NCI-H146 treated with DMSO at 0.1 percent for 48 hours (cell line): ENCODE measurements around the gene UNC13D.
"Not testable (repeated sequence)": the region's sequence is repeated elsewhere in the genome, so short reads cannot be mapped to it uniquely, and the experiment has no call there.

Experiments
- DNase-seq: peaks from one replicate; lab custom pipeline; 2025; ENCODE audit not compliant: unreplicated experiment; lab: John Stamatoyannopoulos, UW

UNC13D gene

DNA sequence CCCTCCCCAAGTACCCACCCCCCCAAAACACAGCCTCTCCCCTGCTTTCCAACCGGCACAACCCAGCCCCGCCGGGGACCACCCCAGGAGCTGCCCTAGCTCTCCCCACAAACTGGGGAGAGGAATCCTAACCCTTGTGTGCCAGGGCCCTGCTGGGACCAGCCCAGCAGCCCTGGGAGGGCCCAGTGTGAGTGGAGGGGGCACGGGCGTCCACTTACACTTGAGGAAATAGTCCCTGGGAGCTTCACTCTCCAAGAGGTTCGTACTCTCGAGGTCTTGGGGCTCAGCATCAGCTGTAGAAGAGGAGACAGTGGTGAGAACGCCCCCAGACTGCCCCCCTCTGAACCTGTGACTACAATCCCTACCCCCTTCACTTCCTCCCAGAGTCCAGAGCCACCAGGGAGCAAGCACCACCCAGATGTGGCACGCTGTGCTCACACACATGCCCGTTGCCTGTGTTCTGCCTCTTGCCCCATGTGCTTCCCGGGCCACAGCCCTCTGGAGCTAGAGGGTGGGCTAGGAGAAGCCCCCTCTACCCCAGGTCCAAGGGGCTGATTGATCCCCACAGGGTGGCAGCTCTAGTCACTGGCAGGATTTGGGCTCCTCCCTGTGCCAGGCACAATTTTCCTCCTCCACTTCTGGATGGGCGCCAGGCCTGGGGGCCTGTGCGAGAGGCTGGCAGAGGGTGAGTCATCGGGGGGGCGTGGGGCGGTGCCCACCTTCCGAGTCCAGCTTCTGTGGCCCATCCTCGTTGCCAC, 31.2 kb upstream of the UNC13D start:
- DNase-seq: no peak

- no peak for DNase-seq
Measured at GRCh38 chr17:75874323-75875181, 30.3 kb upstream of the UNC13D start.

- no peak for DNase-seq
Measured at GRCh38 chr17:75873587-75874322, 29.6 kb upstream of the UNC13D start.

DNA sequence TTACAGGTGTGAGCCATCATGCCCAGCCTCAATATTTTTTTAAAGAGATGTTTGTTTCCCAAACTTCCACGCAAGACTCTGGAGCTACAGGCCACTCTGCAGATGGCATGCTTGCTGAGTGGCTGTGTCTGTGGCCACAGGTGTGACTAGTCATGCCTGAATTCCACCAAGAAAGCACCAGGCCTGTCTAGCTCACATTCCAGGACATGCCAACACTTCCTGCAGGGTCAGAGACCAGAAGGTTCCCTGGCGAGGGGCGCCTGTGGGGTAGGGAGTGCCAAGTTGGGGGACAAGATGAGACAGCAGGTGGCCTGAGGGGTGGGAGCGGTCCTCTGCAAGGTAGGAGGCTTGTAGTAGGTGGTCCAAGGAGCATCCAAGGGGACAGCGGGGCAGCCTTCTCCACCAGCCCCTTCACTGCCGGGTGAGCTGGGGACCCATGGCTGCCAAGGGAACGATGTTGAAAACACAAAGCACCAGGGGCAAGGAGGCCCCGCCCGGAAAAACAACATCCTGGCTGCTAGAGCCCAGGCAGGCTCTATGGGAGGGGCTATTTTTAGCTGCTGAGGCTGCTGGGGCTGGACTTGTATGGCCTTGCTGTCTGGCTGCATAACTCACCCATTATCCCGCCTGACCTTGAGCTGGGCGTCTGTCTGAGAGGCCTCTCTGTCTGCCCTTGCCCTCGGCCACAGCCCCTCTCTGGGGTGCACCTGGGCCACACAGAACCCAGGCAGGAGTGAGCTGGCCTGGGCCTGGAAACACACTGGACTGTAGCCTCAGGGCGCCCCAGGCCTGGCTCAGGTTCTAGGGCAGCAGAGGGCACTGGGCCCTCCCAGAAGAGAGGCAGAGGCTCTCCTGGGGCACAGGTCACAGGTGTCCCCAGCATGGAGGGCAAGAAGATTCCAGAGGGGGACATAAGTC, 28.5 kb upstream of the UNC13D start:
- DNase-seq: peak; percentile 5

- DNase-seq: not testable (repeated sequence)
Measured at GRCh38 chr17:75870228-75870627, 26.0 kb upstream of the UNC13D start.

DNA sequence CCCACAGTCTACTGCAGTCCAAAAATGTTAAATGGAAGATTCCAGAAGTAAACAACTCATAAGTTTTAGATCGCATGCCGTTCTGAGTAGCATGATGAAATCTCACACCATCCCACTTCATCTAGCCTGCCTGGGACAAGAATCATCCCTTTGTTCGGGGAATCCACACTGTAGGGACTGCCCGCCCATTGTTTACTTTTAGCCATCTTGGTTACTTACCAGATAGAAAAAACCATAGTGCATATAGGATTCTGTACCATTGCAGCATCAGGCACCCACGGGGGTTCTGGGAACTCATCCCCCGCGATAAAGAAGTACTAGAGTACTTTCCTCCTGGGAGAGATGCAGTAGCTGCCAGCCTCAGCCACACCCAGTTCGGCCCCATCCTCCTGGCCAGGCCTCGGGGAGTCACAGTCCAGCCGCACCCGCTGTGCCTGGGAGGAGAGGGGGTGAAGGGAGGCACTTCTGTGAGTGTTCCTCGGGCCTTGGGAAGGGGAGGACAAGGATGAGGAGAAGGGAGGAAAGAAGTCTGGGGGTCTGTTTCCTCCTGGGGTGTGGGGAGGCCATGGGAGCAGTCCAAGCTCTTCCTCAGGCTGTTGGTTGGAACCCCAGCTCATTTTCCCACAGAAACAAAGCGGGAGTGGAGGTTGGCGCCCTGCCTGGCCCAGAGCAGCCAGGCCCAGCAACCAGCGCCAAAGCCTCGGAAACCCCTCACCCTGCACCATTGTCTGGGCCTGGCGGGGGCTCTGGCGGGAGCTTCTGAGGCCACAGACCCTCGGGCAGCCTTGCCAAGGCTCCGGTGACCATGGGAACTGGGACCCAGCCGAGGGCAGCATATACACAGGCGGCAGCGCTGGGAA, 25.3 kb upstream of the UNC13D start:
- DNase-seq: no peak

- DNase-seq: not testable (repeated sequence)
Measured at GRCh38 chr17:75868730-75869281, 24.6 kb upstream of the UNC13D start.

GRCh38 chr17:75865404-75866188, 21.4 kb upstream of the UNC13D start:
- DNase-seq: not testable (repeated sequence)

DNA sequence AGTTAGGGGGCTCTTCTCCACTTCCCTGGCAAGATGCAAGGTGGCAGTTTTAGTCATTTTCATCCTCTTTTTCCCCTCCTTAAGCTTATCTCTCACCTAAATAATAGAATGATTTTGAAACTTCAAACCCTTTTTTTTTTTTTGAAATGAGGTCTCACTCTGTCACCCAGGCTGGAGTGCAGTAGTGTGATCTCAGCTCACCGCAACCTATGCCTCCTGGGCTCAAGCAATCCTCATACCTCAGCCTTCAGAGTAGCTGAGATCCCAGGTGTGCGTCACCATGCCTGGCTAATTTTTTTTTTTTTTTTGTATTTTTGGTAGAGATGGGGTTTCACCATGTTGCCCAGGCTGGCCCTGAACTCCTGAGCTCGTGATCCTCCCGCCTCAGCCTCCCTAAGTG, 20.7 kb upstream of the UNC13D start:
- not testable (repeated sequence) for DNase-seq

- DNase-seq: no peak
Measured at GRCh38 chr17:75864448-75864871, 20.3 kb upstream of the UNC13D start.

DNA sequence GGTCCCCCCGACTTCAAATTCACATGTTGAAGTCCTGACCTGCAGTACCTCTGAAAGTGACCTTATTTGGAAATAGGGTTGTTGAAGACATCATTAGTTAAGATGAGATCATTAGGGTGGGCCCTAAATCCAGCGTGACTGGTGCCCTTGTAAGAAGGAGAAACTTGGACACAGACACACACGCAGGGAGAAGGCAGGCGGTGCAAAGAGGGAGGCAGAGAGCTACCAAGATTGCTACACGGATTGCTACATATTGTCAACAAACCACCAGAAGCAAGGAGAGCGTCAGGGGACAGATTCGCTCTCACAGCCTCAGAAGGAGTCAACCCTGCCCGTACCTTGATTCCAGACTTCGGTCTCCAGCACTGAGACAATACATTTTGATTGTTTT, 17.7 kb upstream of the UNC13D start:
- no peak for DNase-seq

GRCh38 chr17:75859358-75859757, 15.2 kb upstream of the UNC13D start:
- not testable (repeated sequence) for DNase-seq

DNA sequence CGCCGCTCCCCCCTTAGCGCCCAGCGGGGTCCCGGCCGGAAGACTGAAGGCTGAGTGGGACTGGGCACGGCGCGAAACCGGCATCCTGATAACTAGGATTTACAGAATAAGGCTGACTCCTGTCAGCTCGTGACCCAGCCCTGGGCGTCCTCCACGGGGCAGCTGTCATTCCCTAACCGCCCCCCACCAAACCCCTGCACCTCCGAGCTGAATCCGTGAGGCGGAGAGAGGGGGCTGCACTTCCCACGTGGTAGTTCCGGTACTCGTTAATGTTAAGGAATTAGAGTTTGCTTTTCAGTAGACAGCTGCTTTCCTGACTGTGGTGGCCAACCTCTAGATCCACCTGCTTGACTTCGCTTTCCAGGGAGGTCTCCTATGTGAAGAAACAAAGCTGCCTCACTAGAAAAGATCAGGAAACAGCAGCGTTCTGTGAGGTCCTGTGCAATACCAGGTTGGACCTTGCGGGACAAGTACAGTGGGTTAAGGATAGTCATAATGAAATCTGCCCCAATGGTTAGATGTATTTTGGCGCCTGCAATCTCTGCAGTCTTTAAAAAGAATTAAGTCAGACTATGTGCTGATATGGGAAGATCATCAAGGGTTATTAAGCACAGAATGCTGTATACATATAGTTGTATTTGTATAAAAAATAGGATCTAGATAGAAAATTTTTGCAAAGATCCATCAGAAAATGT, 12.0 kb upstream of the UNC13D start:
- DNase-seq: peak; percentile 40

DNA sequence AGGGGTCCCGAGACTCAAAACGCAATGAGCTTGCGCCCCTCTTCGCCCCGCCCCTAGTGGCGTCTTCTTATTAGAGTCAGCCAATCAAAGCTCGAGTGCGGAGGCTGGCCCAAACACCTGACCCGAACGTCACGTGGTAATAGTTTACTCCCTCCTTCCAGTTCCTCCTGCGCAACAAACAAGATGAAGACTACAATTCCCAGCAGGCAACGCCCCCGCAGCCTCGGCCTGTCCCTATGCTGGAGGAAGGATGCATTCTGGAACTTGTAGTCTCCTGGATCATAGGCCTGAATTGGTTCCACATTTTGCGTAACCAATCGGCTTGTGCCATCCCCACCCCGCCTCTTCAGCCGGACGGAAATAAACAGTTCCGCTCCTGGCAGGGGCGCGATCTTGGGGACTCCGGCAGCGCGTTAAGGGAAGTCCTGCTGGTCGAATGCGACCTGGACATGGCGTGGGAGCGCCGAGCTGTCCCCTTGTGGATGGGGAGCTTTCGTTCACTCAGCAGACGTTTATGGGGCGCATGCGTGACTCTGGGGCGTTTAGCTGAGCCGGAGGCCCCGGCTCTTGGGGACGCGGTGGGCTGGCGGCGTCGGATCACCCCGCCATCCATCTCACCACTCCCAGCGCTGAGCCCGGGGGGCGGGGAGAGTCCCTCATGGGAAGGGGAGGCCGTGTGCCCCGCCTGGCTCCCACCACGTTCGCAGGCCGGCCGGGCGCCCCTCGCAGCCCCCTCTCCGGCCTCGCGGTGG, 11.3 kb upstream of the UNC13D start, which contains the start of gene WBP2:
TSS of gene WBP2 (minus strand) at position 26 of the 752 bp plus-strand sequence. CDS start 38 bp downstream, outside the sequence.
- DNase-seq: peak; percentile 100

GRCh38 chr17:75854881-75855309, 10.7 kb upstream of the UNC13D start:
- DNase-seq: no peak

DNA sequence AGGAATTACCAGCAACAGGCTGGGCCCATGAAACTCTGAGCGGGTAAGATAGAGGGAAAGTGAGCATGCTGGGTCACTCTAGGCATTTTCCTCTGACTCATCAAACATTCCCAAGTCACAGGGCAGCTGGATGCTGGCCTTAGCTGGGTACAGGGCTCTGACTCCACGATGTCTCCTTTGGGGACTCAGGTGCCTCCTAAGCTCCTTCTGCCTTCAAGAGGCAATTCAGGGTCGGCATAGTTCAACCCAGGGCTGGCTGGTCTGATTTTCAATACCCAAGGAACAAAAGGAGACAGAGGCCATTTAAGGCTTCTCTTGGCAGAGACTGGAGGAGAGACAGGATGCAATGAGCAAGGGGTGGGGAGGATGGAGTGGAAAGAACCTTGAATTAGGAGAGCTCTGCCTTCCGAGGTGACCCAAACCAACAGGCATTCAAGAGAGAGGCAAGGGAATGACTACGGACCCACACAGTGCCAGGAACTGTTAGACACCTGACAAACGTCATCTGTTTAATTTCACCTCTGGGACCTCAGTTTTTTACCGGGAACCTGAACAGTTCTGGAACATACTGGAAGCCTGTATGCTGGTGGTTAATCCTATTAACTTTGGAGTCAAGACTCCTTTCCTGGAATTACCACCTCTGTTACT, 10.0 kb upstream of the UNC13D start:
- DNase-seq: no peak
